OCI-LY1 (cell line): Measurements from ENCODE around the gene ZNF282.

Source experiments
- CTCF ChIP-seq: fragments of 200-600 bp; sonication (generic), shearing (Covaris generic); IDR thresholded peaks from 2 replicates; pipeline ENCODE4 v1.5.1; 2017; ENCODE audit warnings: mild to moderate bottlenecking, antibody characterized with exemption, low read length, moderate library complexity, mixed read lengths
- EZH2 ChIP-seq: fragments of 200-600 bp; sonication (generic), shearing (Covaris generic); IDR thresholded peaks from 2 replicates; pipeline ENCODE4 v1.8.0; 2017; ENCODE audit warnings: borderline replicate concordance, mixed run types, mild to moderate bottlenecking, antibody characterized with exemption, low read length, moderate library complexity, mixed read lengths

GRCh38 chr7:149223761-149224160 lies 28.4 kb downstream of the ZNF282 start:
- no peak for TF ChIP-seq CTCF
- no peak for TF ChIP-seq EZH2
